Keratinocyte (primary cell): ENCODE measurements around the gene PRPSAP1. TPM values are rescaled to one million over a fixed set of nuclear protein-coding genes. Genes with fewer than 3 reads are reported as not detected.

Experiments used
- DNase-seq: peaks from one replicate; pipeline ENCODE4 v3.0.0-alpha.2; 2011; ENCODE audit warnings: low read depth, missing footprints, low spot score
- FAIRE-seq: peaks from 2 replicates; lab custom pipeline; 2011; peaks lifted over from hg19 to GRCh38; lab: Jason Lieb, UNC
- H2AFZ ChIP-seq: 2 replicates; pipeline ENCODE4 v1.6.0; 2012; ENCODE audit warnings: low read length, control low read depth, inconsistent platforms; ENCODE audit not compliant: control insufficient read depth
- H3K27ac ChIP-seq: 2 replicates; pipeline ENCODE4 v1.5.1; 2011; ENCODE audit warnings: low read length; ENCODE audit not compliant: control insufficient read depth, insufficient read depth
- H3K27me3 ChIP-seq: 3 replicates; pipeline ENCODE4 v1.6.0; 2011; ENCODE audit warnings: low read length; ENCODE audit not compliant: control insufficient read depth, insufficient read depth; ENCODE audit errors: extremely low read depth
- H3K36me3 ChIP-seq, 2 experiments: 2 replicates in 1 of 2; 3 replicates in 1 of 2; pipeline ENCODE4 v1.5.1; 2011; ENCODE audit warnings: low read length in 2 of 2, mild to moderate bottlenecking in 1 of 2; ENCODE audit not compliant: control insufficient read depth in 2 of 2, insufficient read depth in 2 of 2; ENCODE audit errors: extremely low read depth in 1 of 2
- H3K4me1 ChIP-seq: 3 replicates; pipeline ENCODE4 v1.5.1; 2011; ENCODE audit warnings: low read length; ENCODE audit not compliant: control insufficient read depth, insufficient read depth; ENCODE audit errors: extremely low read depth
- H3K4me2 ChIP-seq: 3 replicates; pipeline ENCODE4 v1.6.0; 2011; ENCODE audit warnings: low read depth, low read length; ENCODE audit not compliant: control insufficient read depth, insufficient read depth; ENCODE audit errors: extremely low read depth
- H3K4me3 ChIP-seq, 3 experiments: fragments of 200-600 bp in 1 of 3; sonication (generic) in 1 of 3; 2 replicates in 2 of 3; 3 replicates in 1 of 3; pipeline ENCODE4 v1.5.1; 2011 to 2016; ENCODE audit warnings: low read length in 3 of 3, mild to moderate bottlenecking in 3 of 3, control low read depth in 2 of 3, inconsistent platforms in 1 of 3, low read depth in 1 of 3, mixed read lengths in 1 of 3, mixed run types in 1 of 3, moderate library complexity in 1 of 3; ENCODE audit not compliant: control insufficient read depth in 2 of 3, insufficient read depth in 2 of 3; ENCODE audit errors: extremely low read depth in 1 of 3
- H3K79me2 ChIP-seq: 2 replicates; pipeline ENCODE4 v1.6.0; 2012; ENCODE audit warnings: low read length; ENCODE audit not compliant: control insufficient read depth, insufficient read depth
- H3K9ac ChIP-seq: 3 replicates; pipeline ENCODE4 v1.6.0; 2011; ENCODE audit warnings: low read length; ENCODE audit not compliant: control insufficient read depth, insufficient read depth; ENCODE audit errors: extremely low read depth
- H3K9me1 ChIP-seq: 3 replicates; pipeline ENCODE4 v1.6.0; 2011; ENCODE audit warnings: low read length; ENCODE audit not compliant: control insufficient read depth, insufficient read depth; ENCODE audit errors: extremely low read depth
- H3K9me3 ChIP-seq: 2 replicates; pipeline ENCODE4 v1.5.1; 2012; ENCODE audit warnings: low read depth, low read length; ENCODE audit not compliant: control insufficient read depth
- H4K20me1 ChIP-seq: 3 replicates; pipeline ENCODE4 v1.6.0; 2011; ENCODE audit warnings: low read length; ENCODE audit not compliant: control insufficient read depth, insufficient read depth; ENCODE audit errors: extremely low read depth
- CTCF ChIP-seq, 3 experiments: IDR thresholded peaks in 1 of 3; conservative IDR thresholded peaks in 1 of 3; optimal IDR thresholded peaks in 1 of 3; 2 replicates in 2 of 3; 3 replicates in 1 of 3; pipeline versions ENCODE3 to v1.5.1; 2011; ENCODE audit warnings: low read length in 3 of 3, mild to moderate bottlenecking in 3 of 3, moderate library complexity in 2 of 3, control low read depth in 1 of 3, inconsistent platforms in 1 of 3; ENCODE audit not compliant: insufficient read depth in 2 of 3; ENCODE audit errors: extremely low read depth in 1 of 3
- EZH2 ChIP-seq: IDR thresholded peaks from one replicate; pipeline ENCODE4 v1.6.1; 2012; ENCODE audit warnings: inconsistent platforms, mild to moderate bottlenecking, low read length, moderate library complexity
- dilution Hi-C: fragments of 300-500 bp; cut with MboI; formaldehyde crosslinking; loops from one replicate; pipeline ENCODE4 v1.7.0; 2020; ENCODE audit warnings: low sequenced_read_pairs; ENCODE audit not compliant: extremely low pct_ligation_motif_present
- polyA plus RNA-seq, 5 experiments: library from polyadenylated mRNA; depleted of rRNA in 3 of 5; stranded (reverse) in 3 of 5; stranded (forward) in 1 of 5; unstranded in 1 of 5; fragments of >200 nt; gene quantifications; 1 replicate in 1 of 5; 2 replicates in 3 of 5; 3 replicates in 1 of 5; pipeline versions ENCODE4 v1.2.1 to v1.2.3, GENCODE V29; 2011 to 2012; ENCODE audit warnings: missing spikeins in 2 of 5, low read depth in 1 of 5, low replicate concordance in 1 of 5

Gene PRPSAP1
- polyA plus RNA-seq, 1 donor (not counting 4 experiments of a cell fraction or from before 2014, with no cell fraction given): 51.4 TPM

DNA sequence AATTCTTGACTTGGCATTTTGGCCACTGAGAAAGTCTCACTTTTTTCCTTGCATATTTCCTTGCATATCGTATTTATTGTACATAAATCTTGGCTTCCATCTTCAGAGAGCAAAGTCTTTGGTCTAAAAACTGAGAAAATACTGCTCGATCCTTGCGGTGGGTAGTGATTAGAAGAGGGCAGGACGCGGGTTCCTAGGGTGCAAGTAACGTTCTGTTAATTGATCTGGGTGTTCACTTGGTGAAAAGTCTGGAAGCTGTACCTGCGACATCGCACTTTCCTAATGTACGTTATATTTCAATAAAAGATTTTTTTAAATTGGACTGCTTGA lies 89.3 kb downstream of the PRPSAP1 start:
- Histone ChIP-seq H3K4me3 (peak overlapping the region in 2 of 3 experiments; percentile 32 to 41), H3K9ac (peak overlapping the region; percentile 48), H2AFZ (peak overlapping the region; percentile 40), H3K9me3 (no peaks in the 10 kb centered on the region), H3K27me3 (no peaks in the 10 kb centered on the region), H3K4me2 (peak overlapping the region; percentile 86), H3K9me1 (peaks cover 2% of the 10 kb centered on the region), H3K4me1 (peaks cover 58% of the 10 kb centered on the region), H4K20me1 (no peaks in the 10 kb centered on the region), H3K79me2 (peaks cover 19% of the 10 kb centered on the region), H3K36me3 (peaks cover 3 to 5% of the 10 kb centered on the region in 2 experiments), H3K27ac (peak overlapping the region; percentile 90)
- TF ChIP-seq EZH2: no peak
- no peak for TF ChIP-seq CTCF (optimal IDR thresholded peaks at IDR 0.05 in 1 of 3, IDR thresholded peaks at IDR 0.05 in 1 of 3, conservative IDR thresholded peaks at IDR 0.05 in 1 of 3; ENCODE audit: extremely low read depth in 1 of 3, insufficient read depth in 2 of 3, low read length in 3 of 3)
- FAIRE-seq: no peak
- DNase-seq: no peak
- dilution Hi-C loops: no loop called here

- Histone ChIP-seq H3K4me3 (peak overlapping the region in 2 of 3 experiments; percentile 32 to 41), H3K36me3 (peaks cover 0 to 2% of the 10 kb centered on the region in 2 experiments), H3K4me2 (peak overlapping the region; percentile 86), H3K27me3 (no peaks in the 10 kb centered on the region), H3K27ac (peak overlapping the region; percentile 90), H3K4me1 (peaks cover 53% of the 10 kb centered on the region), H2AFZ (peak overlapping the region; percentile 89), H4K20me1 (no peaks in the 10 kb centered on the region), H3K9me3 (no peaks in the 10 kb centered on the region), H3K79me2 (peaks cover 14% of the 10 kb centered on the region), H3K9ac (peak overlapping the region; percentile 48), H3K9me1 (peaks cover 2% of the 10 kb centered on the region)
- DNase-seq (no peak), FAIRE-seq (no peak)
- dilution Hi-C loops: no loop called here
- no peak for TF ChIP-seq EZH2
- no peak for TF ChIP-seq CTCF (optimal IDR thresholded peaks at IDR 0.05 in 1 of 3, IDR thresholded peaks at IDR 0.05 in 1 of 3, conservative IDR thresholded peaks at IDR 0.05 in 1 of 3; ENCODE audit: extremely low read depth in 1 of 3, insufficient read depth in 2 of 3, low read length in 3 of 3)
Observed at GRCh38 chr17:76263896-76264295, 89.8 kb downstream of the PRPSAP1 start.
